Keratinocyte (primary cell): Measurements from ENCODE around the gene PCGF3. TPM values are rescaled to one million over a fixed set of nuclear protein-coding genes. Genes with fewer than 3 reads are reported as not detected.

Source experiments
- DNase-seq: peaks from one replicate; pipeline ENCODE4 v3.0.0-alpha.2; 2011; ENCODE audit warnings: low read depth, missing footprints, low spot score
- FAIRE-seq: peaks from 2 replicates; lab custom pipeline; 2011; peaks lifted over from hg19 to GRCh38; lab: Jason Lieb, UNC
- H2AFZ ChIP-seq: 2 replicates; pipeline ENCODE4 v1.6.0; 2012; ENCODE audit warnings: low read length, control low read depth, inconsistent platforms; ENCODE audit not compliant: control insufficient read depth
- H3K27ac ChIP-seq: 2 replicates; pipeline ENCODE4 v1.5.1; 2011; ENCODE audit warnings: low read length; ENCODE audit not compliant: control insufficient read depth, insufficient read depth
- H3K27me3 ChIP-seq: 3 replicates; pipeline ENCODE4 v1.6.0; 2011; ENCODE audit warnings: low read length; ENCODE audit not compliant: control insufficient read depth, insufficient read depth; ENCODE audit errors: extremely low read depth
- H3K36me3 ChIP-seq, 2 experiments: 2 replicates in 1 of 2; 3 replicates in 1 of 2; pipeline ENCODE4 v1.5.1; 2011; ENCODE audit warnings: low read length in 2 of 2, mild to moderate bottlenecking in 1 of 2; ENCODE audit not compliant: control insufficient read depth in 2 of 2, insufficient read depth in 2 of 2; ENCODE audit errors: extremely low read depth in 1 of 2
- H3K4me1 ChIP-seq: 3 replicates; pipeline ENCODE4 v1.5.1; 2011; ENCODE audit warnings: low read length; ENCODE audit not compliant: control insufficient read depth, insufficient read depth; ENCODE audit errors: extremely low read depth
- H3K4me2 ChIP-seq: 3 replicates; pipeline ENCODE4 v1.6.0; 2011; ENCODE audit warnings: low read depth, low read length; ENCODE audit not compliant: control insufficient read depth, insufficient read depth; ENCODE audit errors: extremely low read depth
- H3K4me3 ChIP-seq, 3 experiments: fragments of 200-600 bp in 1 of 3; sonication (generic) in 1 of 3; 2 replicates in 2 of 3; 3 replicates in 1 of 3; pipeline ENCODE4 v1.5.1; 2011 to 2016; ENCODE audit warnings: low read length in 3 of 3, mild to moderate bottlenecking in 3 of 3, control low read depth in 2 of 3, inconsistent platforms in 1 of 3, low read depth in 1 of 3, mixed read lengths in 1 of 3, mixed run types in 1 of 3, moderate library complexity in 1 of 3; ENCODE audit not compliant: control insufficient read depth in 2 of 3, insufficient read depth in 2 of 3; ENCODE audit errors: extremely low read depth in 1 of 3
- H3K79me2 ChIP-seq: 2 replicates; pipeline ENCODE4 v1.6.0; 2012; ENCODE audit warnings: low read length; ENCODE audit not compliant: control insufficient read depth, insufficient read depth
- H3K9ac ChIP-seq: 3 replicates; pipeline ENCODE4 v1.6.0; 2011; ENCODE audit warnings: low read length; ENCODE audit not compliant: control insufficient read depth, insufficient read depth; ENCODE audit errors: extremely low read depth
- H3K9me1 ChIP-seq: 3 replicates; pipeline ENCODE4 v1.6.0; 2011; ENCODE audit warnings: low read length; ENCODE audit not compliant: control insufficient read depth, insufficient read depth; ENCODE audit errors: extremely low read depth
- H3K9me3 ChIP-seq: 2 replicates; pipeline ENCODE4 v1.5.1; 2012; ENCODE audit warnings: low read depth, low read length; ENCODE audit not compliant: control insufficient read depth
- H4K20me1 ChIP-seq: 3 replicates; pipeline ENCODE4 v1.6.0; 2011; ENCODE audit warnings: low read length; ENCODE audit not compliant: control insufficient read depth, insufficient read depth; ENCODE audit errors: extremely low read depth
- EZH2 ChIP-seq: IDR thresholded peaks from one replicate; pipeline ENCODE4 v1.6.1; 2012; ENCODE audit warnings: inconsistent platforms, mild to moderate bottlenecking, low read length, moderate library complexity
- dilution Hi-C: fragments of 300-500 bp; cut with MboI; formaldehyde crosslinking; loops from one replicate; pipeline ENCODE4 v1.7.0; 2020; ENCODE audit warnings: low sequenced_read_pairs; ENCODE audit not compliant: extremely low pct_ligation_motif_present
- polyA plus RNA-seq, 5 experiments: library from polyadenylated mRNA; depleted of rRNA in 3 of 5; stranded (reverse) in 3 of 5; stranded (forward) in 1 of 5; unstranded in 1 of 5; fragments of >200 nt; gene quantifications; 1 replicate in 1 of 5; 2 replicates in 3 of 5; 3 replicates in 1 of 5; pipeline versions ENCODE4 v1.2.1 to v1.2.3, GENCODE V29; 2011 to 2012; ENCODE audit warnings: missing spikeins in 2 of 5, low read depth in 1 of 5, low replicate concordance in 1 of 5
- TF ChIP-seq, protein P1 (sequence below), 3 experiments: IDR thresholded peaks in 1 of 3; conservative IDR thresholded peaks in 1 of 3; optimal IDR thresholded peaks in 1 of 3; 2 replicates in 2 of 3; 3 replicates in 1 of 3; pipeline versions ENCODE3 to v1.5.1; 2011; ENCODE audit warnings: low read length in 3 of 3, mild to moderate bottlenecking in 3 of 3, moderate library complexity in 2 of 3, control low read depth in 1 of 3, inconsistent platforms in 1 of 3; ENCODE audit not compliant: insufficient read depth in 2 of 3; ENCODE audit errors: extremely low read depth in 1 of 3

The PCGF3 gene
- polyA plus RNA-seq, 1 donor (not counting 4 experiments of a cell fraction or from before 2014, with no cell fraction given), result 40.1 TPM

DNA sequence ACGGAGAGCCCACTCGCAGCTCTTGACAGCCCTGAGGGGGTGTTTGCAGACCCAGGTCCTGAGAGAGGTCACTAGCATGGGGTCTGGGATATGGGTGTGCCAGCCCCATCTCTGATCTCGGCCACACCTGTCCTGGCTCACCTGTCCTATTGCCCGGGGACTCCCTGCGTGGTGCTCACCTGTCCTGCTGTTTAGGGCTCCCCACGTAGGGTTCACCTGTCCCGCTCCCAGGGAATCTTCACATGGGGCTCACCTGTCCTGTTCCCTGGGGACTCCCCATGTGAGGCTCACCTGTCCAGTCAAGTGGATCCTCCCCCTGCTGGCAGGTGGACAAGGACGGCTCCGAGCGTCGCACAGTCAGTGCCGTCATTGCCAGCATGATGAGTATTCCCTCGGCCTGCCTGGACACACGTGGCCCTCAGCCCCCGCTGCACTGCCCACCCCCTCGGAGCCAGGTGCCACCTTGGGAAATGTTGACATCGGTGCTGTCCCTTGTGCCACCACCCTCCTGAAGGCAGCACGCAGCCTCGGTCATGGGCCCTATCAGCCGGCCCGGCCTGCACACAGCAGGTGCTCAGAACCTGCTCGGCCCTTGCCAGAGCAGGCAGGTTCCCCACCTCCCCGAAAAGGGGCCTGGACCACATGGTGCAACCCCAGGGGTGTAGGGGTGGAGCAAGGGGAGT lies 23.0 kb upstream of the PCGF3 start:
- no peak overlapping the region for H3K4me2 ChIP-seq
- peaks cover 4% of the 10 kb centered on the region for H4K20me1 ChIP-seq
- DNase-seq, result no peak
- peaks cover 12% of the 10 kb centered on the region for H3K27me3 ChIP-seq
- H2AFZ ChIP-seq, result no peak overlapping the region
- H3K27ac ChIP-seq, result no peak overlapping the region
- H3K79me2 ChIP-seq, result no peaks in the 10 kb centered on the region
- no peaks in the 10 kb centered on the region for H3K9me1 ChIP-seq
- TF ChIP-seq, protein P1, sequence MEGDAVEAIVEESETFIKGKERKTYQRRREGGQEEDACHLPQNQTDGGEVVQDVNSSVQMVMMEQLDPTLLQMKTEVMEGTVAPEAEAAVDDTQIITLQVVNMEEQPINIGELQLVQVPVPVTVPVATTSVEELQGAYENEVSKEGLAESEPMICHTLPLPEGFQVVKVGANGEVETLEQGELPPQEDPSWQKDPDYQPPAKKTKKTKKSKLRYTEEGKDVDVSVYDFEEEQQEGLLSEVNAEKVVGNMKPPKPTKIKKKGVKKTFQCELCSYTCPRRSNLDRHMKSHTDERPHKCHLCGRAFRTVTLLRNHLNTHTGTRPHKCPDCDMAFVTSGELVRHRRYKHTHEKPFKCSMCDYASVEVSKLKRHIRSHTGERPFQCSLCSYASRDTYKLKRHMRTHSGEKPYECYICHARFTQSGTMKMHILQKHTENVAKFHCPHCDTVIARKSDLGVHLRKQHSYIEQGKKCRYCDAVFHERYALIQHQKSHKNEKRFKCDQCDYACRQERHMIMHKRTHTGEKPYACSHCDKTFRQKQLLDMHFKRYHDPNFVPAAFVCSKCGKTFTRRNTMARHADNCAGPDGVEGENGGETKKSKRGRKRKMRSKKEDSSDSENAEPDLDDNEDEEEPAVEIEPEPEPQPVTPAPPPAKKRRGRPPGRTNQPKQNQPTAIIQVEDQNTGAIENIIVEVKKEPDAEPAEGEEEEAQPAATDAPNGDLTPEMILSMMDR (optimal IDR thresholded peaks at IDR 0.05 in 1 of 3, IDR thresholded peaks at IDR 0.05 in 1 of 3, conservative IDR thresholded peaks at IDR 0.05 in 1 of 3; ENCODE audit: extremely low read depth in 1 of 3, insufficient read depth in 2 of 3, low read length in 3 of 3), result no peak
- no peak for TF ChIP-seq EZH2
- H3K9ac ChIP-seq, result no peak overlapping the region
- dilution Hi-C loops, result no loop called here
- peaks cover 14% of the 10 kb centered on the region for H3K4me1 ChIP-seq
- FAIRE-seq, result no peak
- H3K9me3 ChIP-seq, result no peaks in the 10 kb centered on the region
- no peaks in the 10 kb centered on the region for H3K36me3 ChIP-seq
- no peak overlapping the region for H3K4me3 ChIP-seq

DNA sequence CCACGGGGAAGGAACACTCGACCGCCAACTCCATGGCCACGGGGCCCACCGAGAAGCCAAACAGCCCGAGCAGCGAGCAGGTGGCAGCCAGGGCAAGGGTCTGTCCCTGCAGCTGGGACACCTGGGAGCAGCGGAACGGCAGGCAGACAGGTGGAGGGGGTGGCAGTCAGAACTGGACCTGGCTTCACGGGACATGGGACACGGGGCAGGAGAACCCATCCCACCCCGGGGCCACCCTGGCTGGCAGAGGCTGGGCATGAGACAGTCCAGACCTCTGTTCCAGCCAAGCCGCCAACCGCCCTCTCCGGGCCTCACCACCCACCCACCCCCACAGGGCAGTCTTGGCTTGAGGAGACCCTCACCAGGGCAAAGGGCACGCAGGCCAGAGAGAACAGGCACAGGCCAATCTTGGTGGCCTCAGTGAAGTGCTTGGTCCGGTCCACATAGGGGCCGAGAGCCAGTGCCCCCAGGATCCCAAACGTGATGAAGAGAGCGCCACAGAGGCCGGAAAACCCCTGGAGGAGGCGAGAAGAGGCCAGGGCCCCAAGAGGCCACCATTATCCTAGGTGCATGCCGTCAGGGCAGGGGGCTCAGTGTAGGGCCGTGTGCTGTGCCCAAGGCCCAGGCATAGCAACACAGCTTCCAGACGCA lies 22.3 kb upstream of the PCGF3 start:
- no peaks in the 10 kb centered on the region for H3K79me2 ChIP-seq
- peaks cover 17% of the 10 kb centered on the region for H3K27me3 ChIP-seq
- no peak overlapping the region for H3K4me3 ChIP-seq
- H3K4me2 ChIP-seq, result no peak overlapping the region
- no peak for TF ChIP-seq EZH2
- TF ChIP-seq, protein P1 (optimal IDR thresholded peaks at IDR 0.05 in 1 of 3, IDR thresholded peaks at IDR 0.05 in 1 of 3, conservative IDR thresholded peaks at IDR 0.05 in 1 of 3; ENCODE audit: extremely low read depth in 1 of 3, insufficient read depth in 2 of 3, low read length in 3 of 3), result no peak
- FAIRE-seq (no peak), DNase-seq (no peak)
- dilution Hi-C loops, result no loop called here
- H3K36me3 ChIP-seq, result no peaks in the 10 kb centered on the region
- H3K27ac ChIP-seq, result no peak overlapping the region
- H3K9me1 ChIP-seq, result no peaks in the 10 kb centered on the region
- H3K9me3 ChIP-seq, result no peaks in the 10 kb centered on the region
- H3K4me1 ChIP-seq, result peaks cover 8% of the 10 kb centered on the region
- H4K20me1 ChIP-seq, result peaks cover 4% of the 10 kb centered on the region
- no peak overlapping the region for H3K9ac ChIP-seq
- H2AFZ ChIP-seq, result no peak overlapping the region
